Right lobe of liver (tissue), 6 donors: Measurements from ENCODE around the gene CIAO3. TPM values are rescaled to one million over a fixed set of nuclear protein-coding genes. Genes with fewer than 3 reads are reported as not detected.
"Not testable (repeated sequence)": the region's sequence is repeated elsewhere in the genome, so short reads cannot be mapped to it uniquely, and the experiment has no call there.

Experiments
- ATAC-seq, 4 donors: fragments of 200-7000 bp; cut with Tn5 transposase; one replicate each; pipeline ENCODE4 v1.9.1; 2020; ENCODE audit warnings: mild to moderate bottlenecking in 4 of 4, moderate library complexity in 4 of 4
- DNase-seq, 3 donors: peaks; one replicate each; pipeline ENCODE4 v3.0.0-alpha.2; 2020
- H3K27ac ChIP-seq, 3 donors: fragments of 200-600 bp; one replicate each; pipeline ENCODE4 v1.8.0; 2022
- H3K27me3 ChIP-seq, 2 donors: fragments of 200-600 bp; one replicate each; pipeline ENCODE4 v1.8.0; 2022
- H3K36me3 ChIP-seq, 4 donors: fragments of 200-600 bp; sonication (generic) in 1 of 4; one replicate each; pipeline versions ENCODE4 v1.5.1 to v1.8.0; 2017 to 2022; ENCODE audit warnings: control low read depth in 1 of 4
- H3K4me1 ChIP-seq, 4 donors: fragments of 200-600 bp; sonication (generic) in 1 of 4; one replicate each; pipeline versions ENCODE4 v1.5.1 to v1.8.0; 2017 to 2022; ENCODE audit warnings: control low read depth in 1 of 4
- H3K4me3 ChIP-seq, 3 donors: fragments of 200-600 bp; one replicate each; pipeline ENCODE4 v1.8.0; 2022
- H3K9me3 ChIP-seq, 4 donors: fragments of 200-600 bp; sonication (generic) in 1 of 4; one replicate each; pipeline versions ENCODE4 v1.5.1 to v1.8.0; 2017 to 2022; ENCODE audit warnings: control low read depth in 1 of 4
- CTCF ChIP-seq, 4 donors: fragments of 200-600 bp in 3 of 4; fragments of 450-650 bp in 1 of 4; IDR thresholded peaks; one replicate each; pipeline versions ENCODE4 v1.5.1 to v1.8.0; 2016 to 2022; ENCODE audit warnings: antibody characterized with exemption in 4 of 4, mild to moderate bottlenecking in 2 of 4
- POLR2A ChIP-seq: fragments of 450-650 bp; IDR thresholded peaks from one replicate; pipeline ENCODE4 v1.6.1; 2017; ENCODE audit warnings: antibody characterized with exemption, mild to moderate bottlenecking
- WGBS: methylation state at CpG from one replicate; pipeline ENCODE4 v1.1.6; 2018; ENCODE audit warnings: low coverage, low lambda C conversion rate; ENCODE audit not compliant: insufficient coverage; ENCODE audit errors: missing lambda C conversion rate; 5-methylcytosine and 5-hydroxymethylcytosine counted together
- intact Hi-C, 2 donors: fragments of 100-400 bp; cut with DNase I; formaldehyde crosslinking; loops; one replicate each; pipeline versions ENCODE4 v1.11.2 to v1.14.1; 2022
- total RNA-seq, 6 experiments: library from RNA; depleted of rRNA in 2 of 6; stranded (reverse); fragments of >200 nt in 2 of 6; fragmentation: NEBNext Ultra II Directional in 3 of 6; extraction: Animal tissue kit (Norgen Biotek cat#: 25700) in 3 of 6; gene quantifications; one replicate each; pipeline versions ENCODE4 v1.1.0 to v1.2.4, GENCODE V29; 2016 to 2023
- donor health status: DM: no; HTN: yes; CAD: no.
- donor health status: DM: no; HTN: no; CAD: no.
- donor health status: DM: no; HTN: no; CAD: no.
- donor health status: DM: no; HTN: yes; CAD: no.
- donor health status: DM: no; HTN: yes; CAD: no.

Gene CIAO3
- total RNA-seq, 6 experiments from 2014 or later = 11.9 to 26.1 (median 17.3) TPM

GRCh38 chr16:694187-694862 is 46.5 kb downstream of the CIAO3 start:
- no peak for DNase-seq
- Histone ChIP-seq H3K36me3 (no peaks in the 10 kb centered on the region), H3K9me3 (no peaks in the 10 kb centered on the region), H3K4me1 (peaks cover 0 to 9% (median 5%) of the 10 kb centered on the region in 4 donors), H3K27ac (no peak overlapping the region), H3K4me3 (no peak overlapping the region), H3K27me3 (peaks cover 0 to 15% of the 10 kb centered on the region in 2 donors)
- ATAC-seq = no peak
- 0% methylated on average over 1 of the region's 64 CpGs for WGBS
- TF ChIP-seq POLR2A (no peak), CTCF (IDR thresholded peaks at IDR 0.05) (no peak)
- intact Hi-C loops = no loop called here

- Histone ChIP-seq H3K27me3 (peaks cover 0 to 10% of the 10 kb centered on the region in 2 donors), H3K36me3 (no peaks in the 10 kb centered on the region), H3K27ac (no peak overlapping the region), H3K4me1 (peaks cover 0 to 15% (median 7%) of the 10 kb centered on the region in 4 donors), H3K9me3 (no peaks in the 10 kb centered on the region), H3K4me3 (no peak overlapping the region)
- 20% methylated on average over 2 of the region's 37 CpGs for WGBS
- no peak for ATAC-seq
- DNase-seq = no peak
- no peak for TF ChIP-seq POLR2A
- intact Hi-C loops = no loop called here
Measured at GRCh38 chr16:693766-694165, 47.0 kb downstream of the CIAO3 start.

- WGBS = 60% methylated on average over 1 of the region's 22 CpGs
- H3K4me1 ChIP-seq = peaks cover 0 to 18% (median 8%) of the 10 kb centered on the region in 4 donors
- H3K27me3 ChIP-seq = peaks cover 0 to 10% of the 10 kb centered on the region in 2 donors
- DNase-seq (no peak), ATAC-seq (no peak)
- intact Hi-C loops = no loop called here
- H3K4me3 ChIP-seq = no peak overlapping the region
- no peak overlapping the region for H3K27ac ChIP-seq
- H3K9me3 ChIP-seq = no peaks in the 10 kb centered on the region
- TF ChIP-seq POLR2A = no peak
- TF ChIP-seq CTCF (IDR thresholded peaks at IDR 0.05) = no peak
- H3K36me3 ChIP-seq = no peaks in the 10 kb centered on the region
Measured at GRCh38 chr16:693364-693763, 47.4 kb downstream of the CIAO3 start.

- intact Hi-C loops = no loop called here
- peaks cover 0 to 19% (median 8%) of the 10 kb centered on the region in 4 donors for H3K4me1 ChIP-seq
- TF ChIP-seq POLR2A (no peak), CTCF (IDR thresholded peaks at IDR 0.05) (no peak)
- no peak overlapping the region for H3K27ac ChIP-seq
- no peaks in the 10 kb centered on the region for H3K36me3 ChIP-seq
- ATAC-seq (no peak), DNase-seq (no peak)
- WGBS = 63% methylated on average over 10 of the region's 10 CpGs
- H3K27me3 ChIP-seq = peaks cover 0 to 10% of the 10 kb centered on the region in 2 donors
- H3K4me3 ChIP-seq = no peak overlapping the region
- no peaks in the 10 kb centered on the region for H3K9me3 ChIP-seq
Measured at GRCh38 chr16:692356-693108, 48.3 kb downstream of the CIAO3 start.

- 80% methylated on average over 10 of the region's 16 CpGs for WGBS
- H3K36me3 ChIP-seq, DNase-seq, H3K27ac ChIP-seq, H3K9me3 ChIP-seq, ATAC-seq, H3K4me3 ChIP-seq, intact Hi-C loops: not testable (repeated sequence)
- H3K4me1 ChIP-seq = peaks cover 0 to 19% (median 8%) of the 10 kb centered on the region in 4 donors
- H3K27me3 ChIP-seq = peaks cover 0 to 10% of the 10 kb centered on the region in 2 donors
Measured at GRCh38 chr16:691242-691641, 49.6 kb downstream of the CIAO3 start.
